WTC11 (cell line): ENCODE data around the gene SLC30A9. TPM values are rescaled to one million over a fixed set of nuclear protein-coding genes. Genes with fewer than 3 reads are reported as not detected.

Experiments used
- ATAC-seq: fragments of 200-7000 bp; cut with Tn5 transposase; 2 replicates; pipeline ENCODE4 v1.10.0; 2021; ENCODE audit warnings: mild to moderate bottlenecking, moderate library complexity
- CTCF ChIA-PET: fragments of 300-600 bp; sonication (Branson Sonifier 250); formaldehyde crosslinking; loops from one replicate; lab custom pipeline; 2021; ENCODE audit warnings: antibody characterized with exemption; lab: Charles Lee
- POLR2A ChIA-PET: fragments of 350-600 bp; sonication (Branson Sonifier 250); formaldehyde crosslinking; loops from one replicate; lab custom pipeline; 2021; ENCODE audit warnings: antibody characterized with exemption; lab: Charles Lee
- DNase-seq: peaks from one replicate; pipeline ENCODE4 v3.0.0; 2021; ENCODE audit warnings: low spot score
- H3K27ac Mint-ChIP-seq: 2 replicates; pipeline ENCODE4 v1.8.0; 2021; ENCODE audit warnings: mixed read lengths
- H3K27me3 Mint-ChIP-seq: 2 replicates; pipeline ENCODE4 v1.8.0; 2021; ENCODE audit warnings: low read depth, mild to moderate bottlenecking, moderate library complexity, mixed read lengths
- H3K36me3 Mint-ChIP-seq: 2 replicates; pipeline ENCODE4 v1.8.0; 2021; ENCODE audit warnings: mixed read lengths
- H3K4me1 Mint-ChIP-seq: 2 replicates; pipeline ENCODE4 v1.8.0; 2022; ENCODE audit warnings: mixed read lengths
- H3K4me3 Mint-ChIP-seq: 2 replicates; pipeline ENCODE4 v1.8.0; 2021; ENCODE audit warnings: mild to moderate bottlenecking, moderate library complexity, mixed read lengths
- H3K9me3 Mint-ChIP-seq: 2 replicates; pipeline ENCODE4 v1.8.0; 2021; ENCODE audit warnings: mixed read lengths
- CDX4 ChIP-seq: fragments of 250-450 bp; sonication (Bioruptor Pico); IDR thresholded peaks from 2 replicates; pipeline ENCODE4 v1.9.0; 2021; ENCODE audit warnings: moderate library complexity, mild to moderate bottlenecking, inconsistent platforms, borderline replicate concordance
- CREM ChIP-seq: sonication (generic); formaldehyde crosslinking; IDR thresholded peaks from 2 replicates; pipeline ENCODE4 v1.8.1; 2022; ENCODE audit warnings: mild to moderate bottlenecking, missing genetic modification reagents, moderate library complexity
- E2F1 ChIP-seq: sonication (generic); formaldehyde crosslinking; IDR thresholded peaks from 2 replicates; pipeline ENCODE4 v1.8.0; 2022; ENCODE audit warnings: mild to moderate bottlenecking, missing genetic modification reagents
- HMGXB4 ChIP-seq: sonication (generic); formaldehyde crosslinking; IDR thresholded peaks from 2 replicates; pipeline ENCODE4 v1.8.1; 2023; ENCODE audit warnings: mild to moderate bottlenecking, moderate library complexity, missing genetic modification reagents
- PRDM15 ChIP-seq: sonication (generic); formaldehyde crosslinking; IDR thresholded peaks from 2 replicates; pipeline ENCODE4 v1.8.0; 2022; ENCODE audit warnings: missing genetic modification reagents
- TCF7 ChIP-seq: sonication (generic); formaldehyde crosslinking; IDR thresholded peaks from 2 replicates; pipeline ENCODE4 v1.8.0; 2022; ENCODE audit warnings: mild to moderate bottlenecking, low read depth, missing genetic modification reagents, moderate library complexity
- ZNF121 ChIP-seq: sonication (generic); formaldehyde crosslinking; IDR thresholded peaks from 2 replicates; pipeline ENCODE4 v1.8.0; 2023; ENCODE audit warnings: missing genetic modification reagents
- ZNF138 ChIP-seq: sonication (generic); formaldehyde crosslinking; conservative IDR thresholded peaks from 2 replicates; pipeline ENCODE4 v1.8.1; 2022; ENCODE audit warnings: mild to moderate bottlenecking, moderate library complexity, missing genetic modification reagents
- ZNF219 ChIP-seq: sonication (generic); formaldehyde crosslinking; IDR thresholded peaks from 2 replicates; pipeline ENCODE4 v1.8.0; 2023; ENCODE audit warnings: missing genetic modification reagents, mild to moderate bottlenecking, borderline replicate concordance
- ZNF263 ChIP-seq: sonication (generic); formaldehyde crosslinking; IDR thresholded peaks from 2 replicates; pipeline ENCODE4 v1.8.1; 2022; ENCODE audit warnings: low read depth, mild to moderate bottlenecking, moderate library complexity, missing genetic modification reagents
- ZNF512 ChIP-seq: sonication (generic); formaldehyde crosslinking; IDR thresholded peaks from 2 replicates; pipeline ENCODE4 v1.8.1; 2022; ENCODE audit warnings: missing genetic modification reagents, borderline replicate concordance
- total RNA-seq: library from RNA; stranded (reverse); gene quantifications from 3 replicates; pipeline ENCODE4 v1.2.3, GENCODE V29; 2021

Gene SLC30A9
- total RNA-seq, 1 experiment from 2014 or later, result 70.1 TPM

- no peak for TF ChIP-seq CDX4 (CRISPR knock-in tag)
Observed at GRCh38 chr4:42048394-42048793, 58.1 kb downstream of the SLC30A9 start (continued).

GRCh38 chr4:42050516-42051249, 60.4 kb downstream of the SLC30A9 start:
- ChIA-PET POLR2A (no interaction called here), CTCF (interaction anchor here (0.8 to 1.1 kb wide), 2 partner anchors 184 to 321 kb away, joined by 3 read pairs; no protein-coding TSS in a partner anchor)
- no peak overlapping the region for H3K4me3 Mint-ChIP-seq
- no peak for DNase-seq
- no peaks in the 10 kb centered on the region for H3K4me1 Mint-ChIP-seq
- no peak overlapping the region for H3K27ac Mint-ChIP-seq
- peaks cover 27% of the 10 kb centered on the region for H3K36me3 Mint-ChIP-seq
- no peak for TF ChIP-seq ZNF219 (CRISPR knock-in tag)
- peaks cover 11% of the 10 kb centered on the region for H3K9me3 Mint-ChIP-seq
- no peaks in the 10 kb centered on the region for H3K27me3 Mint-ChIP-seq
- no peak; the same call in 1 of the 2 replicates for ATAC-seq

GRCh38 chr4:42066402-42066801, 76.1 kb downstream of the SLC30A9 start:
- no peak for TF ChIP-seq PRDM15 (CRISPR knock-in tag)
- peaks cover 4% of the 10 kb centered on the region for H3K36me3 Mint-ChIP-seq
- no peaks in the 10 kb centered on the region for H3K4me1 Mint-ChIP-seq
- ChIA-PET CTCF (no interaction called here), POLR2A (no interaction called here)
- H3K9me3 Mint-ChIP-seq, result no peaks in the 10 kb centered on the region
- no peak overlapping the region for H3K4me3 Mint-ChIP-seq
- no peak overlapping the region for H3K27ac Mint-ChIP-seq
- DNase-seq, result no peak
- H3K27me3 Mint-ChIP-seq, result no peaks in the 10 kb centered on the region
- no peak for ATAC-seq

- H3K9me3 Mint-ChIP-seq, result no peaks in the 10 kb centered on the region
- no peaks in the 10 kb centered on the region for H3K27me3 Mint-ChIP-seq
- H3K4me1 Mint-ChIP-seq, result no peaks in the 10 kb centered on the region
- CTCF ChIA-PET, result no interaction called here
- H3K36me3 Mint-ChIP-seq, result peaks cover 4% of the 10 kb centered on the region
- H3K4me3 Mint-ChIP-seq, result no peak overlapping the region
- H3K27ac Mint-ChIP-seq, result no peak overlapping the region
- TF ChIP-seq ZNF121, result no peak
- no peak for TF ChIP-seq TCF7
- no peak for TF ChIP-seq ZNF512
- TF ChIP-seq CREM (CRISPR knock-in tag), result no peak
- TF ChIP-seq ZNF263 (CRISPR knock-in tag), result no peak
- ATAC-seq (no peak), DNase-seq (no peak)
- POLR2A ChIA-PET, result no interaction called here
Observed at GRCh38 chr4:42067264-42067663, 76.9 kb downstream of the SLC30A9 start.

- CTCF ChIA-PET, result no interaction called here
- ATAC-seq (no peak), DNase-seq (no peak)
- Mint-ChIP-seq H3K27me3 (no peaks in the 10 kb centered on the region), H3K36me3 (peaks cover 4% of the 10 kb centered on the region; the same call in 1 of the 2 replicates), H3K9me3 (no peaks in the 10 kb centered on the region), H3K4me1 (no peaks in the 10 kb centered on the region), H3K27ac (no peak overlapping the region), H3K4me3 (no peak overlapping the region)
- TF ChIP-seq HMGXB4 (CRISPR knock-in tag) (no peak), E2F1 (no peak), ZNF138 (CRISPR knock-in tag) (no peak)
- POLR2A ChIA-PET, result no interaction called here
Observed at GRCh38 chr4:42070463-42070862, 80.1 kb downstream of the SLC30A9 start.
